BJ (cell line): ENCODE results near the gene NUDCD2. TPM values are rescaled to one million over a fixed set of nuclear protein-coding genes. Genes with fewer than 3 reads are reported as not detected.

Experiments
- CTCF ChIA-PET: fragments of 350-600 bp; formaldehyde crosslinking; extraction: SDS; loops from one replicate; lab custom pipeline; 2021; ENCODE audit warnings: antibody characterized with exemption, inconsistent platforms; lab: Yijun Ruan, JAX
- POLR2A ChIA-PET: fragments of 300-600 bp; sonication (Branson Sonifier 250); formaldehyde crosslinking; extraction: SDS; loops from one replicate; lab custom pipeline; 2021; ENCODE audit warnings: antibody characterized with exemption; lab: Charles Lee
- DNase-seq: peaks from one replicate; pipeline ENCODE4 v3.0.0-alpha.2; 2011; ENCODE audit warnings: low read depth
- H3K27me3 ChIP-seq: 2 replicates; pipeline ENCODE4 v1.6.0; 2011; ENCODE audit warnings: low read length; ENCODE audit not compliant: control insufficient read depth, insufficient read depth
- H3K36me3 ChIP-seq: 2 replicates; pipeline ENCODE4 v1.5.1; 2011; ENCODE audit warnings: low read length; ENCODE audit not compliant: control insufficient read depth, insufficient read depth
- H3K4me3 ChIP-seq: 2 replicates; pipeline ENCODE4 v1.5.1; 2011; ENCODE audit warnings: low read depth, mild to moderate bottlenecking, control low read depth, low read length
- polyA plus RNA-seq: library from polyadenylated mRNA; depleted of rRNA; stranded (reverse); fragments of >200 nt; gene quantifications from 2 replicates; pipeline ENCODE4 v1.2.3, GENCODE V29; 2011
- TF ChIP-seq, protein P1 (sequence below): IDR thresholded peaks from 2 replicates; pipeline ENCODE4 v1.5.1; 2011; ENCODE audit warnings: low read depth, mild to moderate bottlenecking, control low read depth, inconsistent platforms, low read length, moderate library complexity; ENCODE audit not compliant: insufficient read depth

The NUDCD2 gene
- polyA plus RNA-seq, 1 experiment = 2.5 TPM

DNA sequence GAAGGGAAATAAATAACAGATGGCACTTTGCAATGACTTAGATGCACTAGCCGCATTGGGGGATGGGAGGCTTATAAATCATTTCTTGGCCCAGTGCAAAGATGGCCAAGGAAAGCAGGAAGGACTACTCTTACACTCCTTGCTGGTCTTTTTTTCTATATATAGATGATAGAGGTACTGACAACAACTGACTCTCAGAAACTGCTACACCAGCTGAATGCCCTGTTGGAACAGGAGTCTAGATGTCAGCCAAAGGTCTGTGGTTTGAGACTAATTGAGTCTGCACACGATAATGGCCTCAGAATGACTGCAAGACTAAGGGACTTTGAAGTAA is 20.8 kb downstream of the NUDCD2 start:
- H3K27me3 ChIP-seq = no peaks in the 10 kb centered on the region; the same call in 1 of the 2 replicates
- H3K36me3 ChIP-seq = peaks cover 1% of the 10 kb centered on the region
- peak overlapping the region; percentile 95 for H3K4me3 ChIP-seq
- DNase-seq = no peak
- TF ChIP-seq, protein P1, sequence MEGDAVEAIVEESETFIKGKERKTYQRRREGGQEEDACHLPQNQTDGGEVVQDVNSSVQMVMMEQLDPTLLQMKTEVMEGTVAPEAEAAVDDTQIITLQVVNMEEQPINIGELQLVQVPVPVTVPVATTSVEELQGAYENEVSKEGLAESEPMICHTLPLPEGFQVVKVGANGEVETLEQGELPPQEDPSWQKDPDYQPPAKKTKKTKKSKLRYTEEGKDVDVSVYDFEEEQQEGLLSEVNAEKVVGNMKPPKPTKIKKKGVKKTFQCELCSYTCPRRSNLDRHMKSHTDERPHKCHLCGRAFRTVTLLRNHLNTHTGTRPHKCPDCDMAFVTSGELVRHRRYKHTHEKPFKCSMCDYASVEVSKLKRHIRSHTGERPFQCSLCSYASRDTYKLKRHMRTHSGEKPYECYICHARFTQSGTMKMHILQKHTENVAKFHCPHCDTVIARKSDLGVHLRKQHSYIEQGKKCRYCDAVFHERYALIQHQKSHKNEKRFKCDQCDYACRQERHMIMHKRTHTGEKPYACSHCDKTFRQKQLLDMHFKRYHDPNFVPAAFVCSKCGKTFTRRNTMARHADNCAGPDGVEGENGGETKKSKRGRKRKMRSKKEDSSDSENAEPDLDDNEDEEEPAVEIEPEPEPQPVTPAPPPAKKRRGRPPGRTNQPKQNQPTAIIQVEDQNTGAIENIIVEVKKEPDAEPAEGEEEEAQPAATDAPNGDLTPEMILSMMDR = no peak
- ChIA-PET CTCF (interaction anchor here (2.1 kb wide), 1 partner anchor 31 kb away, joined by 7 read pairs; no protein-coding TSS in a partner anchor), POLR2A (no interaction called here)

- ChIA-PET CTCF (interaction anchor here (0.6 to 2.1 kb wide), 3 partner anchors 13 to 29 kb away, joined by 3 to 7 read pairs (median 3); partner anchors contain the start of gene NUDCD2), POLR2A (interaction anchor here (1.1 kb wide), 2 partner anchors 21 to 23 kb away, joined by 3 read pairs; partner anchors contain the start of genes HMMR and NUDCD2)
- H3K4me3 ChIP-seq = peak within 1 kb of the TSS; percentile 95
Measured at GRCh38 chr5:163437309-163438182, 22.4 kb downstream of the NUDCD2 start, which contains the start of gene CCNG1. TSS of gene CCNG1 (plus strand) at chr5:163437595. CDS start at chr5:163439257, 1,662 bp downstream.

GRCh38 chr5:163437011-163437308 is 22.9 kb downstream of the NUDCD2 start:
- DNase-seq = no peak
- no peaks in the 10 kb centered on the region; the same call in 1 of the 2 replicates for H3K36me3 ChIP-seq
- POLR2A ChIA-PET = interaction anchor here (1.1 kb wide), 1 partner anchor 22 kb away, joined by 3 read pairs; no protein-coding TSS in a partner anchor
- CTCF ChIA-PET = interaction anchor here (1.0 kb wide), 1 partner anchor 23 kb away, joined by 3 read pairs; the partner anchor contains the start of gene NUDCD2
- no peaks in the 10 kb centered on the region; the same call in 1 of the 2 replicates for H3K27me3 ChIP-seq
- peak overlapping the region; percentile 95 for H3K4me3 ChIP-seq
- TF ChIP-seq, protein P1 = no peak

More at GRCh38 chr5:163437309-163438182, 22.4 kb downstream of the NUDCD2 start, which contains the start of gene CCNG1:
- TF ChIP-seq, protein P1 = peak; percentile 2; the same call in 1 of the 2 replicates
- peak; percentile 78 for DNase-seq
- H3K27me3 ChIP-seq = no peaks in the 10 kb centered on the region; the same call in 1 of the 2 replicates
- H3K36me3 ChIP-seq = peaks cover 1% of the 10 kb centered on the region

DNA sequence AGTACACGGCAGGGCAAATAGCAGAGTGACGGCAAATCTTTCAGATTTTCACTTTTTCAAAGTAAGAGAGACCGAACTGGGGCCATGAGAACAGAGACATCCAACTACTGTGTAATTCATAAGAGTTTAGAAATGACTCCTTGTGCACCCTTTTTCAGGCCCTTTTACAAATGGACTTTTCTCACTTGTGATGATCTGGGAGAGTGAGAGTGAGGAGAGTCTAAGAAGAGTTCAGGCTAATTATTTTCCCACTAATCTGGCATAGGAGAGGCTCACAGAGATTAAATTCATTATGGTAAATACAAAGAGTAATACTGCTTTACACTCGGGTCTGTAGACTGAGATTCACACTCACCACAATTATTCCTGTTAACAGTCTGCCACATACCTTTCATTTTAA is 23.4 kb downstream of the NUDCD2 start:
- H3K36me3 ChIP-seq = no peaks in the 10 kb centered on the region; the same call in 1 of the 2 replicates
- TF ChIP-seq, protein P1 = no peak
- H3K27me3 ChIP-seq = no peaks in the 10 kb centered on the region; the same call in 1 of the 2 replicates
- POLR2A ChIA-PET = no interaction called here
- no peak overlapping the region for H3K4me3 ChIP-seq
- CTCF ChIA-PET = no interaction called here
- DNase-seq = no peak

DNA sequence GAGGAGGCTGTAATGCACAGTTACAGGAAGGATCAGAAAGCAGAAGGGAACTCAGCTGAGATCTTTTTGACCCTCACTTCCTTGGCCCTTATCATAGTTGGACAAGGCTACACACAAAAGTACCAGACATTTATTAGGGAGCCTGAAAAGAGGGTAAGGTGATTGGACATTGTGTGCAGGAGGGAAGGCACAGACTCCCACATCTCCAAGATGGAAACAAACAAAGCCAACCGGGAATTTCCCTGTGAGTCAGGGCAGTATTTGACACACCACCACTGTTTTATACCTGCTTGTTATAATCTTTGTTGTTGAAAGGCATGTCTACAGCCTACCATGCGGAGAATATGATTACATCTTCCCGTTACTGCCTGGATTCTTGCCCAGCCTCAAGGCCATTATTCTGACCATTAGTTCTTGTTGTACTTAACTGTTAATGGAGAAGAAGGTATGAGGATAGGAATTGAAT is 25.5 kb downstream of the NUDCD2 start:
- ChIA-PET CTCF (interaction anchor here (0.6 to 1.1 kb wide), 2 partner anchors 13 to 26 kb away, joined by 3 read pairs; no protein-coding TSS in a partner anchor), POLR2A (no interaction called here)
- TF ChIP-seq, protein P1 = no peak
- Histone ChIP-seq H3K36me3 (no peaks in the 10 kb centered on the region), H3K27me3 (no peaks in the 10 kb centered on the region; the same call in 1 of the 2 replicates), H3K4me3 (no peak overlapping the region)
- DNase-seq = no peak
